Kasumi-1 (cell line): Measurements from ENCODE around the gene EPB42.
"Not testable (repeated sequence)": the region's sequence is repeated elsewhere in the genome, so short reads cannot be mapped to it uniquely, and the experiment has no call there.

Experiments used
- DNase-seq, 2 experiments: peaks; one replicate each; lab custom pipeline; 2025; lab: John Stamatoyannopoulos, UW

EPB42 gene

DNA sequence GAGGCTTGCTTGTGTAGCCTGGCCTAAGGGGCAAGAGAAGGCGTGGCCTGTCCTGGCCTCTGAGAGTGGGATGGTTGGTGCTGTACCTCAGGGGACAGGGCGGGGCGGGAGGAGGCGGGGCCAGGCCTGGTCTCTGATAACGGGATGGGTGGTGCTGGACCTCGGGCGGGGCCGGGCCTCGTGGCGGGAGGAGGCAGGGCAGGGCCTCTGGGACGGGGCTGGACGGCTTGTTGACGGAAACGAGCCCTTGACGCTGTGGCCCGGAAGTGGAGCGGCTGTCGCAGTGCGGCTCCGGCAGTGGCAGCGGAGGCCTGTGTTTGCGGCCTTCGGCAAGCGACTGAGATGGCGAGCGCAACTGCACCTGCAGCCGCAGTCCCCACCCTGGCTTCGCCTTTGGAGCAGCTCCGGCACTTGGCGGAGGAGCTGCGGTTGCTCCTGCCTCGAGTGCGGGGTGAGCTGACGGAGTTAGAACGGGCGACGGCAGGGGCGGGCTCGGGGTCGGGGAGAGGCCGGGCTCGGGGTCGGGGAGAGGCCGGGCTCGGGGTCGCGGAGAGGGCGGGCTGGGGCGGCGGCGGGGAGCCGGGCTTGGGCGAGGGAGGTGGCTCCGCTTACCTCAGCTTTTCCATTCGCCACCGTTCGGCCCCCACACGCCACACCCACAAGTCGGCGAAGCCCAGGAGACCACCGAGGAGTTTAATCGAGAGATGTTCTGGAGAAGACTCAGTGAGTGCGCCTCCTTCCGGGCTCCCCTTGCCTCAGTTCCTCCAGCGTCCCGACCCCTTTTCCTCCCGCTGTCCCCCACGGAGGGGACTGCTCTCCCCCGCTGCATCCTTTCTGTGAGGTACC is 35.4 kb downstream of the EPB42 start, which contains the start of gene CCNDBP1:
Gene CCNDBP1, plus strand, starts transcription at position 247 of the 846 bp plus-strand sequence. Its CDS starts 96 bp downstream, at position 343.
- peak; percentile 49 to 51 for DNase-seq

DNA sequence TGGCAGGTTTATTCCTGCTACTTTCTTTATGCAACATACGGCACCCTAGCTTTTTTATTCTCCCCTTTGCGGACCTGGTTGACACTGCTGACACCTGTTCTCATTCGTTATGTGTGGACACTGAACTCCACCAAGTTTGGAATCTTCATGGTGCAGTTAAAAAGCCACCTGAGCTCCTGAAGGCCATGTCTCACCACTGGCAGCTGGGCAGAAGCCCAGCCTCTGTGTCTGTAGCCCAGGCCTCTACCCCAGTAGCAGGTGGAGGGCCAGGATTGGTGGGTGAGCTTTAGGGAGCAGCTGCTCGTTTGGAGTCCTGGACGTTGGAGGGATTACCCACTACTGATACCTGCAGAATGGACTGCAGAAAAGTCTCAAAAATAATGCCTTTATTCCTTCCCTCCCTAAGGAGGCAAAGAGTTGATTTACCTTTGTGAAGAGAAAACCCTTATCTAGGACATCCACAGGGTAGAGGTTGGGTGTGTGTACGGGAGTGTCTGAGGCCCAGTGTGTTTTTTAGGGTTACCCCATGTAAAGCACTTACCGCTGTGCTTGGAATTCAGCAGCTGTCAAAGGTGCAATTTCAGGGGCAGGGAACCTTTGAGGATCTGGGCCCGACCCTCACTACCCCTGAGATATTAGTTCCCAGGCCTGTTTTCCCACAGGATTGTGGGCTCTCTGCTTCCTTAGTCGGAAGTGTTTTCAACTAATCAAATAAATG is 36.3 kb downstream of the EPB42 start:
- no peak for DNase-seq

- no peak for DNase-seq
Measured at GRCh38 chr15:43183270-43183669, 37.5 kb downstream of the EPB42 start.

- DNase-seq: not testable (repeated sequence)
Measured at GRCh38 chr15:43177147-43177546, 43.7 kb downstream of the EPB42 start.

DNA sequence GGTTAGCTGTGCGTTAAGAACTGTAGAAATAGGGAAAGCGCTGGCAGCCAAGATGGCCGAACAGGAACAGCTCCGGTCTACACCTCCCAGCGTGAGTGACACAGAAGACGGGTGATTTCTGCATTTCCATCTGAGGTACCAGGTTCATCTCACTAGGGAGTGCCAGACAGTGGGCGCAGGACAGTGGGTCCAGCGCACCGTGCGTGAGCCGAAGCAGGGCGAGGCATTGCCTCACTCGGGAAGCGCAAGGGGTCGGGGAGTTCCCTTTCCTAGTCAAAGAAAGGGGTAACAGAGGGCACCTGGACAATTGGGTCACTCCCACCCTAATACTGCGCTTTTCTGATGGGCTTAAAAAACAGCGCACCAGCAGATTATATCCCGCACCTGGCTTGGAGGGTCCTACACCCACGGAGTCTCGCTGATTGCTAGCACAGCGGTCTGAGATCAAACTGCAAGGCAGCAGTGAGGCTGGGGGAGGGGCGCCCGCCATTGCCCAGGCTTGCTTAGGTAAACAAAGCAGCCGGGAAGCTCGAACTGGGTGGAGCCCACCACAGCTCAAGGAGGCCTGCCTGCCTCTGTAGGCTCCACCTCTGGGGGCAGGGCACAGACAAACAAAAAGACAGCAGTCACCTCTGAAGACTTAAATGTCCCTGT is 45.0 kb downstream of the EPB42 start:
- DNase-seq: not testable (repeated sequence)

- no peak for DNase-seq
Measured at GRCh38 chr15:43169888-43170287, 50.9 kb downstream of the EPB42 start.

DNA sequence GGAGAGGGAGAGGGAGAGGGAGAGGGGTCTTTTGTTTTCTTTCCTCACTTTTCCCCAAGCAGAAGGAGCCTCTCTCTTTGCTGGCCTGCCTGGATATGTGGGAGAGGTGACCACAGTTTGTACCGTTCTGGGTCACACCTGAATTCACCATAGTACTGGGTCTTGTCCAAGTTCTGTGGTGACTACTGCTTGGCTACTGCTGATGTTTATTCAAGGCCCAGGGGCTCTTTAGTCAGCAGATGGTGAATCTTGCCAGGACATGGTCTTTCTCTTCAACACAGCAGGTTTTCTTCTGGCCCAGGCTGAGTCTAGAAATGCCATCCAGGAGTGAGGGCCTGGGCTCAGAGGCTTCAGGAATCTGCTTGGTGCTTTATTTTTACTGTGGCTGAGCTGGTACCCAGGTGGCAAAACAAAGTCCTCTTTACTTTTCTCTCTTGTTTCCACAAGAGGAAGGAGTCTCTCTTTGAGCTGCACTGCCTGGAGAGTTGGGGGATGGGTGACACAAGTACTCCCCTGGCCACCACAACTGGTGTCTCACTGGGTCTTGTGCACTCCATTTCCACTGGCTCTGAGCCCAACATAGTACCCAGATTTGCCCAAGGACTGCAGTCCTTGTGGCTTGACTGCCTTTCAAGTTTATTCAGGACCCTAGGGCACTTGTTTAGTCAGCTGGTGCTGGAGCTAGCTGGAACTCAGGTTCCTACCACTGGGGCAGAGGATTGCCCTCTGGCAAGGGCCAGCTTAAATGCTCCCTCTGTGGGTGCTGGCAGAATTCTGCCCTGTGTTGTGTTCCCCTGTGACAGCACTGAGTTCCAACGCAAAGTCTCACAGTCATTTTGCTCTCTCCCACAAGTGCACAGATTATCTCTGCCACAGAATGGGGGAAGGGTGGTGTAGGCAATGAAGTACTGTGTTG is 52.4 kb downstream of the EPB42 start:
- peak in 1 of 2 experiments; percentile 2 for DNase-seq

DNA sequence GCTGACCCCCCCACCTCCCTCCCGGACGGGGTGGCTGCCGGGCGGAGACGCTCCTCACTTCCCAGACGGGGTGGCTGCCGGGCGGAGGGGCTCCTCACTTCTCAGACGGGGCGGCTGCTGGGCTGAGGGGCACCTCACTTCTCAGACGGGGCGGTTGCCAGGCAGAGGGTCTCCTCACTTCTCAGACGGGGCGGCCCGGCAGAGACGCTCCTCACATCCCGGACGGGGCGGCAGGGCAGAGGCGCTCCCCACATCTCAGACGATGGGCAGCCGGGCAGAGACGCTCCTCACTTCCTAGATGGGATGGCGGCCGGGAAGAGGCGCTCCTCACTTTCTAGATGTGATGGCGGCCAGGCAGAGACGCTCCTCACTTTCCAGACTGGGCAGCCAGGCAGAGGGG is 53.6 kb downstream of the EPB42 start:
- DNase-seq: not testable (repeated sequence)

- DNase-seq: no peak
Measured at GRCh38 chr15:43165801-43166325, 55.0 kb downstream of the EPB42 start.

DNA sequence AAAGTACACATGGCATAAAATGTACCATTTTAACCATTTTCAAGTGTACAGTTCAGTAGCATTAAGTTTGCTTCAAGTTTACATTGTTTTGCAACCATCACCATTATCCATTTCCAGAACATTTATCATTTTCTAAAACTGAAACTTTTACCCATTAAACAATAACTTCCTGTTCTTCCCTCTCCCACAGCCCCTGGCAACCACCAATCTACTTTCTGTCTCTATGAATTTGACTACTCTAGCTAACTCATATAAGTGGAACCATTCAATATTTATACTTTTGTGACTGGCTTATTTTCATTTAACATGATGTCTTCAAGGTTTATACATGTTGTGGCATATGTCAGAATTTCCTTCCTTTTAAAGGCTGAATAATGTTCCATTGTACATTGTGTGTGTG is 67.5 kb downstream of the EPB42 start:
- no peak for DNase-seq

GRCh38 chr15:43151688-43152087 is 69.1 kb downstream of the EPB42 start:
- DNase-seq: no peak

- no peak for DNase-seq
Measured at GRCh38 chr15:43150191-43150929, 70.5 kb downstream of the EPB42 start.
